GM19328 (cell line): Measurements from ENCODE around the gene LRRIQ4.
A peak's percentile ranks its signal among the peaks of the same experiment; 100 is the strongest.

Source experiments
- ATAC-seq: cut with Tn5 transposase; IDR thresholded peaks from one replicate; pipeline ENCODE4 v1.9.1; 2021; ENCODE audit warnings: mild to moderate bottlenecking, moderate library complexity; ENCODE audit not compliant: unreplicated experiment

LRRIQ4 gene

GRCh38 chr3:169809230-169809795, 3.4 kb upstream of the LRRIQ4 start:
- no peak for ATAC-seq

- ATAC-seq: peak; percentile 4
Measured at GRCh38 chr3:169811631-169812331, 889 bp upstream of the LRRIQ4 start.

GRCh38 chr3:169813278-169813677, 608 bp downstream of the LRRIQ4 start:
- no peak for ATAC-seq

- ATAC-seq: peak; percentile 93
Measured at GRCh38 chr3:169813757-169814517, 1.3 kb downstream of the LRRIQ4 start.

GRCh38 chr3:169815590-169816150, 3.0 kb downstream of the LRRIQ4 start:
- ATAC-seq: no peak

- no peak for ATAC-seq
Measured at GRCh38 chr3:169818316-169818715, 5.6 kb downstream of the LRRIQ4 start.

GRCh38 chr3:169822091-169822490, 9.4 kb downstream of the LRRIQ4 start:
- ATAC-seq: no peak

- no peak for ATAC-seq
Measured at GRCh38 chr3:169822540-169822939, 9.9 kb downstream of the LRRIQ4 start.

- no peak for ATAC-seq
Measured at GRCh38 chr3:169822983-169823382, 10.3 kb downstream of the LRRIQ4 start.

GRCh38 chr3:169825316-169825715, 12.6 kb downstream of the LRRIQ4 start:
- no peak for ATAC-seq

- ATAC-seq: no peak
Measured at GRCh38 chr3:169827712-169828111, 15.0 kb downstream of the LRRIQ4 start.

GRCh38 chr3:169835533-169835932, 22.9 kb downstream of the LRRIQ4 start:
- no peak for ATAC-seq

- peak; percentile 95 for ATAC-seq
Measured at GRCh38 chr3:169836078-169836941, 23.6 kb downstream of the LRRIQ4 start.

GRCh38 chr3:169836942-169837275, 24.2 kb downstream of the LRRIQ4 start:
- no peak for ATAC-seq

GRCh38 chr3:169838511-169839030, 25.9 kb downstream of the LRRIQ4 start:
- no peak for ATAC-seq

- ATAC-seq: peak; percentile 65
Measured at GRCh38 chr3:169841171-169841570, 28.5 kb downstream of the LRRIQ4 start.

GRCh38 chr3:169842960-169843359, 30.3 kb downstream of the LRRIQ4 start:
- no peak for ATAC-seq

- ATAC-seq: peak; percentile 96
Measured at GRCh38 chr3:169846458-169847193, 34.0 kb downstream of the LRRIQ4 start.

- ATAC-seq: no peak
Measured at GRCh38 chr3:169847896-169848295, 35.2 kb downstream of the LRRIQ4 start.

- ATAC-seq: no peak
Measured at GRCh38 chr3:169848741-169849140, 36.1 kb downstream of the LRRIQ4 start.
